K562 (cell line): Measurements from ENCODE around the gene PDZD8.

ENCODE experiments used
- MYBL2 ChIP-seq, 2 experiments: fragments of 450-650 bp in 1 of 2; sonication (generic) in 1 of 2; formaldehyde crosslinking in 1 of 2; IDR thresholded peaks; 2 replicates each; pipeline versions ENCODE4 v1.6.1 to v1.8.1; 2017 to 2022; ENCODE audit warnings: borderline replicate concordance in 1 of 2, inconsistent platforms in 1 of 2, low read depth in 1 of 2, mild to moderate bottlenecking in 1 of 2, missing genetic modification reagents in 1 of 2, moderate library complexity in 1 of 2
- TAF9B ChIP-seq: fragments of 450-650 bp; IDR thresholded peaks from 2 replicates; pipeline ENCODE4 v1.6.1; 2018; ENCODE audit warnings: mild to moderate bottlenecking; ENCODE audit not compliant: partially characterized antibody
- TF ChIP-seq, protein P1 (sequence below): fragments of 250-450 bp; sonication (Bioruptor Pico); IDR thresholded peaks from 2 replicates; pipeline ENCODE4 v1.5.0; 2020; ENCODE audit warnings: mild to moderate bottlenecking, borderline replicate concordance
- TF ChIP-seq, protein P2 (sequence below), 3 experiments: IDR thresholded peaks in 2 of 3; conservative IDR thresholded peaks in 1 of 3; 2 replicates each; pipeline ENCODE4 v1.5.1; 2011 to 2012; ENCODE audit warnings: low read length in 3 of 3, mild to moderate bottlenecking in 3 of 3, control low read depth in 2 of 3, improper control_type of control experiment in 1 of 3, inconsistent platforms in 1 of 3, low read depth in 1 of 3, mixed read lengths in 1 of 3, moderate library complexity in 1 of 3; ENCODE audit not compliant: insufficient read depth in 2 of 3

DNA sequence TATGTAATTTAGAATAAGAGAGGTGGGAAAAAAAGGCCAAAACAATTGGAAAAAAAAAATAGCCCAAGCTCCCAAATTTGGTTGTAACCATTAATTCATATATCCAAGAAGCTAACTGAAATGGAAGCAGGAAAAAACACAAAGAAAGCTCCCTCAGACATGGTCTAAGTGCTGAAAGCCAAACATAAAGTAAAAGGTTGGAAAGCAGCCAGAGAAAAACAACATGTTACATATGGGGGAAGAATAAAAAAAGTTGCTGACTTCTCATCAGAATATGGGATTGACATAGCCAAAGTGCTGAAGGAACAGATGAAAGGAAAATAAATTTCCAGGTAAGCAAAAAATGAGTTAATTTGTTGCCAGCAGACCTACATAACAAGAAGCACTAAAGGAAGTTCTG lies 40.3 kb downstream of the PDZD8 start:
- TF ChIP-seq, protein P1, sequence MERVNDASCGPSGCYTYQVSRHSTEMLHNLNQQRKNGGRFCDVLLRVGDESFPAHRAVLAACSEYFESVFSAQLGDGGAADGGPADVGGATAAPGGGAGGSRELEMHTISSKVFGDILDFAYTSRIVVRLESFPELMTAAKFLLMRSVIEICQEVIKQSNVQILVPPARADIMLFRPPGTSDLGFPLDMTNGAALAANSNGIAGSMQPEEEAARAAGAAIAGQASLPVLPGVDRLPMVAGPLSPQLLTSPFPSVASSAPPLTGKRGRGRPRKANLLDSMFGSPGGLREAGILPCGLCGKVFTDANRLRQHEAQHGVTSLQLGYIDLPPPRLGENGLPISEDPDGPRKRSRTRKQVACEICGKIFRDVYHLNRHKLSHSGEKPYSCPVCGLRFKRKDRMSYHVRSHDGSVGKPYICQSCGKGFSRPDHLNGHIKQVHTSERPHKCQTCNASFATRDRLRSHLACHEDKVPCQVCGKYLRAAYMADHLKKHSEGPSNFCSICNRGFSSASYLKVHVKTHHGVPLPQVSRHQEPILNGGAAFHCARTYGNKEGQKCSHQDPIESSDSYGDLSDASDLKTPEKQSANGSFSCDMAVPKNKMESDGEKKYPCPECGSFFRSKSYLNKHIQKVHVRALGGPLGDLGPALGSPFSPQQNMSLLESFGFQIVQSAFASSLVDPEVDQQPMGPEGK, result no peak
- TF ChIP-seq, protein P2, sequence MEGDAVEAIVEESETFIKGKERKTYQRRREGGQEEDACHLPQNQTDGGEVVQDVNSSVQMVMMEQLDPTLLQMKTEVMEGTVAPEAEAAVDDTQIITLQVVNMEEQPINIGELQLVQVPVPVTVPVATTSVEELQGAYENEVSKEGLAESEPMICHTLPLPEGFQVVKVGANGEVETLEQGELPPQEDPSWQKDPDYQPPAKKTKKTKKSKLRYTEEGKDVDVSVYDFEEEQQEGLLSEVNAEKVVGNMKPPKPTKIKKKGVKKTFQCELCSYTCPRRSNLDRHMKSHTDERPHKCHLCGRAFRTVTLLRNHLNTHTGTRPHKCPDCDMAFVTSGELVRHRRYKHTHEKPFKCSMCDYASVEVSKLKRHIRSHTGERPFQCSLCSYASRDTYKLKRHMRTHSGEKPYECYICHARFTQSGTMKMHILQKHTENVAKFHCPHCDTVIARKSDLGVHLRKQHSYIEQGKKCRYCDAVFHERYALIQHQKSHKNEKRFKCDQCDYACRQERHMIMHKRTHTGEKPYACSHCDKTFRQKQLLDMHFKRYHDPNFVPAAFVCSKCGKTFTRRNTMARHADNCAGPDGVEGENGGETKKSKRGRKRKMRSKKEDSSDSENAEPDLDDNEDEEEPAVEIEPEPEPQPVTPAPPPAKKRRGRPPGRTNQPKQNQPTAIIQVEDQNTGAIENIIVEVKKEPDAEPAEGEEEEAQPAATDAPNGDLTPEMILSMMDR (IDR thresholded peaks at IDR 0.05 in 2 of 3, conservative IDR thresholded peaks at IDR 0.05 in 1 of 3; ENCODE audit: insufficient read depth in 2 of 3, low read depth in 1 of 3, low read length in 3 of 3), result no peak
- TF ChIP-seq MYBL2 (IDR thresholded peaks at IDR 0.05; ENCODE audit: low read depth), result no peak
- no peak for TF ChIP-seq MYBL2 (CRISPR knock-in tag; IDR thresholded peaks at IDR 0.05; ENCODE audit: borderline replicate concordance)
- no peak for TF ChIP-seq TAF9B
